ENCODE measurements around the gene B4GALT3. TPM values are rescaled to one million over a fixed set of nuclear protein-coding genes. Genes with fewer than 3 reads are reported as not detected.
A peak's percentile ranks its signal among the peaks of the same experiment; 100 is the strongest.

Gene B4GALT3
- total and polyA plus RNA-seq, 9 of the 15 experiments (the other 6 are each of a cell fraction or from before 2014, with no cell fraction given): 31.2 to 103 (median 46.1) TPM

- in situ Hi-C loops (cut with MboI): no loop called here
- Histone ChIP-seq H3K9me3 (replicated peaks; ENCODE audit: control insufficient read depth, insufficient read depth, low read depth, low read length) (no peaks in the 10 kb centered on the region), H3K4me2 (ENCODE audit: insufficient read depth, low read length) (peak overlapping the region; percentile 95), H3K27ac (ENCODE audit: extremely low read depth, low read depth, low read length) (peak overlapping the region; percentile 78; the same call in 2 of the 3 replicates), H3K36me3 (ENCODE audit: control insufficient read depth, insufficient read depth, low read length) (peaks cover 69% of the 10 kb centered on the region), H3K9me1 (ENCODE audit: control insufficient read depth, insufficient read depth, low read length) (no peaks in the 10 kb centered on the region), H3K4me3 (peak overlapping the region; percentile 75; the same call in 1 of the 2 replicates), H3K9ac (ENCODE audit: insufficient read depth in 1 of 2, low read depth in 2 of 2, low read length in 2 of 2) (peak overlapping the region; percentile 65 to 88), H2AFZ (ENCODE audit: low read depth, low read length) (no peak overlapping the region), H3K4me1 (replicated peaks in 1 of 2; ENCODE audit: control insufficient read depth in 2 of 2, insufficient read depth in 2 of 2, low read length in 2 of 2) (peaks cover 60 to 63% of the 10 kb centered on the region in 2 experiments), H3K79me2 (ENCODE audit: control insufficient read depth, insufficient read depth, low read length) (peaks cover 58% of the 10 kb centered on the region), H4K20me1 (replicated peaks; ENCODE audit: control insufficient read depth, insufficient read depth, low read length) (no peaks in the 10 kb centered on the region), H3K27me3 (ENCODE audit: control insufficient read depth in 2 of 2, insufficient read depth in 2 of 2, low read length in 2 of 2) (no peaks in the 10 kb centered on the region)
- intact Hi-C loops (cut with micrococcal nuclease): no loop called here
- ATAC-seq (no peak), FAIRE-seq (no peak), DNase-seq (ENCODE audit: extremely low read depth in 1 of 4, low spot score in 3 of 4) (no peak)
- TF ChIP-seq PRDM10 (IDR thresholded peaks at IDR 0.05; ENCODE audit: partially characterized antibody) (peak; percentile 98), ATF7 (IDR thresholded peaks at IDR 0.05) (peak; percentile 63), ZNF780A (CRISPR knock-in tag; IDR thresholded peaks at IDR 0.05) (no peak), FOXK2 (conservative IDR thresholded peaks at IDR 0.05 in 1 of 2, IDR thresholded peaks at IDR 0.05 in 1 of 2; ENCODE audit: low read depth in 2 of 2) (peak in 1 of 2 experiments; percentile 53; a peak in 2 of 4 replicates), POLR2G (IDR thresholded peaks at IDR 0.05; ENCODE audit: low read depth, low read length) (peak; percentile 47; the same call in 1 of the 2 replicates), RBFOX2 (IDR thresholded peaks at IDR 0.05; ENCODE audit: low read depth, low read length) (peak; percentile 48; the same call in 1 of the 2 replicates), ZNF354B (CRISPR knock-in tag; IDR thresholded peaks at IDR 0.05) (no peak), NONO (IDR thresholded peaks at IDR 0.05; ENCODE audit: low read depth in 2 of 2, low read length in 1 of 2) (peak in 1 of 2 experiments; percentile 92; a peak in 2 of 4 replicates), STAG1 (CRISPR knock-in tag; IDR thresholded peaks at IDR 0.05; ENCODE audit: borderline replicate concordance) (0 out of 2 replicates have a peak, but pooled peaks have one; percentile 12)
- TF ChIP-seq, protein P1, sequence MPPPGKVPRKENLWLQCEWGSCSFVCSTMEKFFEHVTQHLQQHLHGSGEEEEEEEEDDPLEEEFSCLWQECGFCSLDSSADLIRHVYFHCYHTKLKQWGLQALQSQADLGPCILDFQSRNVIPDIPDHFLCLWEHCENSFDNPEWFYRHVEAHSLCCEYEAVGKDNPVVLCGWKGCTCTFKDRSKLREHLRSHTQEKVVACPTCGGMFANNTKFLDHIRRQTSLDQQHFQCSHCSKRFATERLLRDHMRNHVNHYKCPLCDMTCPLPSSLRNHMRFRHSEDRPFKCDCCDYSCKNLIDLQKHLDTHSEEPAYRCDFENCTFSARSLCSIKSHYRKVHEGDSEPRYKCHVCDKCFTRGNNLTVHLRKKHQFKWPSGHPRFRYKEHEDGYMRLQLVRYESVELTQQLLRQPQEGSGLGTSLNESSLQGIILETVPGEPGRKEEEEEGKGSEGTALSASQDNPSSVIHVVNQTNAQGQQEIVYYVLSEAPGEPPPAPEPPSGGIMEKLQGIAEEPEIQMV (tag; conservative IDR thresholded peaks at IDR 0.05; ENCODE audit: low read depth): no peak
- POLR2A ChIA-PET: interaction anchor here (1.1 to 1.7 kb wide), 3 partner anchors 13 to 141 kb away, joined by 3 to 4 read pairs (median 4); no protein-coding TSS in a partner anchor
- no TSS peak for BruUV-seq (replicated peaks)
- CTCF ChIA-PET (ENCODE audit: low intra/inter-chr PET ratio): no interaction called here
- 90% methylated on average over 18 of the region's 22 CpGs for WGBS (ENCODE audit: insufficient coverage, low coverage, missing lambda C conversion rate)
Measured at GRCh38 chr1:161160671-161161145, 16.6 kb downstream of the B4GALT3 start.

Measured in K562 (cell line).